B cell (primary cell): ENCODE results near the gene ACOXL.

Experiments
- CTCF ChIP-seq: fragments of 200-600 bp; IDR thresholded peaks from one replicate; pipeline ENCODE4 v1.8.0; 2022; ENCODE audit warnings: antibody characterized with exemption, mild to moderate bottlenecking
- EZH2 ChIP-seq: IDR thresholded peaks from 2 replicates; pipeline ENCODE4 v1.6.1; 2012; ENCODE audit warnings: borderline replicate concordance, low read depth, mild to moderate bottlenecking, moderate library complexity, low read length; ENCODE audit not compliant: insufficient read depth, poor library complexity, severe bottlenecking

- TF ChIP-seq CTCF (no peak), EZH2 (no peak)
Observed at GRCh38 chr2:110759411-110759810, 27.0 kb downstream of the ACOXL start.
